SU-DHL-6 (cell line): ENCODE results near the gene TENT5A.

Experiments
- H2AFZ ChIP-seq: fragments of 200-600 bp; sonication (generic); 2 replicates; pipeline ENCODE4 v1.6.1; 2014; ENCODE audit warnings: low read depth, mild to moderate bottlenecking, moderate library complexity, mixed read lengths, antibody characterized with exemption, low read length; ENCODE audit not compliant: severe bottlenecking
- H3F3A ChIP-seq: fragments of 200-600 bp; shearing (Covaris generic); 2 replicates; pipeline ENCODE4 v1.6.0; 2016; ENCODE audit warnings: antibody characterized with exemption, mild to moderate bottlenecking; ENCODE audit not compliant: insufficient read depth
- H3K27ac ChIP-seq: fragments of 200-600 bp; sonication (generic); 2 replicates; pipeline ENCODE4 v1.5.1; 2016; ENCODE audit warnings: low read depth, mild to moderate bottlenecking, low read length, moderate library complexity, mixed read lengths
- H3K27me3 ChIP-seq: fragments of 200-600 bp; sonication (generic), shearing (Covaris generic); 2 replicates; pipeline ENCODE4 v1.6.0; 2014; ENCODE audit warnings: mild to moderate bottlenecking, low read length
- H3K36me3 ChIP-seq: fragments of 200-600 bp; sonication (generic); 2 replicates; pipeline ENCODE4 v1.6.1; 2014; ENCODE audit warnings: mild to moderate bottlenecking, low read length, mixed read lengths
- H3K4me2 ChIP-seq: fragments of 300-600, 200-600 bp; shearing (Covaris generic), sonication (generic); 2 replicates; pipeline ENCODE4 v1.6.0; 2014; ENCODE audit warnings: low read length, low read depth, mild to moderate bottlenecking; ENCODE audit not compliant: poor library complexity, severe bottlenecking
- H3K4me3 ChIP-seq: fragments of 200-600 bp; sonication (generic); 2 replicates; pipeline ENCODE4 v1.5.1; 2014; ENCODE audit warnings: antibody characterized with exemption, low read length, mild to moderate bottlenecking, mixed read lengths; ENCODE audit not compliant: insufficient read depth, poor library complexity, severe bottlenecking
- H3K79me2 ChIP-seq: fragments of 200-600 bp; sonication (generic); 2 replicates; pipeline ENCODE4 v1.6.1; 2014; ENCODE audit warnings: mild to moderate bottlenecking, low read length, moderate library complexity; ENCODE audit not compliant: insufficient read depth
- H3K9ac ChIP-seq: fragments of 200-600 bp; sonication (generic); 2 replicates; pipeline ENCODE4 v1.7.0; 2014; ENCODE audit warnings: mild to moderate bottlenecking, low read length
- H3K9me2 ChIP-seq: fragments of 200-600 bp; sonication (generic); replicated peaks from 2 replicates; pipeline ENCODE4 v1.6.1; 2014; ENCODE audit warnings: low read length; ENCODE audit not compliant: insufficient read depth
- H3K9me3 ChIP-seq: fragments of 200-600 bp; sonication (generic); 2 replicates; pipeline ENCODE4 v1.6.1; 2014; ENCODE audit warnings: low read length, mixed read lengths; ENCODE audit not compliant: insufficient read depth
- H4K20me1 ChIP-seq: fragments of 200-600 bp; sonication (generic); 2 replicates; pipeline ENCODE4 v1.6.1; 2014; ENCODE audit warnings: low read depth, mild to moderate bottlenecking, antibody characterized with exemption, low read length, moderate library complexity, mixed read lengths
- CTCF ChIP-seq: fragments of 200-600 bp; sonication (generic); IDR thresholded peaks from one replicate; pipeline ENCODE4 v1.5.1; 2017; ENCODE audit warnings: antibody characterized with exemption, mild to moderate bottlenecking, low read length, moderate library complexity; ENCODE audit not compliant: insufficient read depth, poor library complexity, severe bottlenecking
- EZH2phosphoT487 ChIP-seq: fragments of 200-600 bp; sonication (generic), shearing (Covaris generic); conservative IDR thresholded peaks from 2 replicates; pipeline ENCODE4 v1.6.1; 2018; ENCODE audit warnings: mild to moderate bottlenecking, antibody characterized with exemption, low read length, moderate library complexity, mixed read lengths

Gene TENT5A

GRCh38 chr6:81736428-81736827, 16.1 kb downstream of the TENT5A start:
- Histone ChIP-seq H3K9ac (no peak overlapping the region), H3K9me2 (no peaks in the 10 kb centered on the region), H3F3A (no peaks in the 10 kb centered on the region), H3K9me3 (no peaks in the 10 kb centered on the region), H3K4me3 (no peak overlapping the region), H2AFZ (no peak overlapping the region), H3K4me2 (no peak overlapping the region), H3K36me3 (no peaks in the 10 kb centered on the region), H3K79me2 (no peaks in the 10 kb centered on the region), H3K27ac (no peak overlapping the region), H3K27me3 (no peaks in the 10 kb centered on the region), H4K20me1 (no peaks in the 10 kb centered on the region)
- TF ChIP-seq CTCF = no peak
- TF ChIP-seq EZH2phosphoT487 = no peak

- TF ChIP-seq EZH2phosphoT487 (no peak), CTCF (no peak)
- no peak overlapping the region for H3K4me2 ChIP-seq
- H3K27me3 ChIP-seq = no peaks in the 10 kb centered on the region
- no peak overlapping the region for H3K9ac ChIP-seq
- no peaks in the 10 kb centered on the region for H3F3A ChIP-seq
- H2AFZ ChIP-seq = no peak overlapping the region
- H3K9me3 ChIP-seq = no peaks in the 10 kb centered on the region
- H3K9me2 ChIP-seq = no peaks in the 10 kb centered on the region
- no peak overlapping the region for H3K4me3 ChIP-seq
- H3K27ac ChIP-seq = no peak overlapping the region
- no peaks in the 10 kb centered on the region for H3K36me3 ChIP-seq
- H4K20me1 ChIP-seq = no peaks in the 10 kb centered on the region
- no peaks in the 10 kb centered on the region for H3K79me2 ChIP-seq
Observed at GRCh38 chr6:81735756-81736380, 16.6 kb downstream of the TENT5A start.

GRCh38 chr6:81734500-81735150, 17.9 kb downstream of the TENT5A start:
- H3K36me3 ChIP-seq = no peaks in the 10 kb centered on the region
- no peaks in the 10 kb centered on the region for H3K9me2 ChIP-seq
- no peaks in the 10 kb centered on the region for H3F3A ChIP-seq
- no peak for TF ChIP-seq EZH2phosphoT487
- TF ChIP-seq CTCF = no peak
- no peaks in the 10 kb centered on the region for H3K79me2 ChIP-seq
- H3K27ac ChIP-seq = no peak overlapping the region
- no peaks in the 10 kb centered on the region for H3K27me3 ChIP-seq
- no peak overlapping the region for H3K4me3 ChIP-seq
- no peak overlapping the region for H2AFZ ChIP-seq
- H3K9me3 ChIP-seq = no peaks in the 10 kb centered on the region
- no peak overlapping the region for H3K9ac ChIP-seq
- H4K20me1 ChIP-seq = no peaks in the 10 kb centered on the region
- no peak overlapping the region for H3K4me2 ChIP-seq
